Uterus (tissue), 4 donors: ENCODE data around the gene PSPC1. TPM values are rescaled to one million over a fixed set of nuclear protein-coding genes. Genes with fewer than 3 reads are reported as not detected.
"Not testable (repeated sequence)": the region's sequence is repeated elsewhere in the genome, so short reads cannot be mapped to it uniquely, and the experiment has no call there.

Source experiments
- DNase-seq, 2 donors: peaks; one replicate each; pipeline ENCODE4 v3.0.0-alpha.2; 2019 to 2020
- H3K27ac ChIP-seq, 2 donors: fragments of 200-600 bp; sonication (generic); 1 replicate in 1 of 2; 2 replicates in 1 of 2; pipeline ENCODE4 v1.5.1; 2016 to 2018
- H3K27me3 ChIP-seq, 2 donors: fragments of 200-600 bp; sonication (generic); one replicate each; pipeline ENCODE4 v1.5.1; 2018 to 2019; ENCODE audit warnings: control low read depth in 1 of 2
- H3K36me3 ChIP-seq, 2 donors: fragments of 200-600 bp; sonication (generic); one replicate each; pipeline ENCODE4 v1.5.1; 2019; ENCODE audit warnings: control low read depth in 1 of 2
- H3K4me1 ChIP-seq, 2 donors: fragments of 200-600 bp; sonication (generic); one replicate each; pipeline ENCODE4 v1.5.1; 2018 to 2019; ENCODE audit warnings: control low read depth in 1 of 2
- H3K4me3 ChIP-seq, 2 donors: fragments of 200-600 bp; sonication (generic); 1 replicate in 1 of 2; 2 replicates in 1 of 2; pipeline ENCODE4 v1.5.1; 2018 to 2019; ENCODE audit warnings: mild to moderate bottlenecking in 1 of 2
- H3K9me3 ChIP-seq, 2 donors: fragments of 200-600 bp; sonication (generic); one replicate each; pipeline ENCODE4 v1.5.1; 2019; ENCODE audit warnings: control low read depth in 1 of 2
- CTCF ChIP-seq, 4 experiments: fragments of 200-600 bp in 2 of 4; fragments of 450-650 bp in 2 of 4; sonication (generic) in 2 of 4; IDR thresholded peaks; one replicate each; pipeline ENCODE4 v1.5.1; 2016 to 2019; ENCODE audit warnings: antibody characterized with exemption in 4 of 4, mild to moderate bottlenecking in 2 of 4, moderate library complexity in 1 of 4
- POLR2A ChIP-seq, 2 donors: fragments of 450-650 bp; IDR thresholded peaks; one replicate each; pipeline ENCODE4 v1.6.1; 2016; ENCODE audit warnings: antibody characterized with exemption in 2 of 2, mild to moderate bottlenecking in 1 of 2, moderate library complexity in 1 of 2
- intact Hi-C: fragments of 100-400 bp; cut with DNase I; formaldehyde crosslinking; loops from one replicate; pipeline ENCODE4 v1.15.1; 2023; ENCODE audit warnings: low total_unique reads
- total RNA-seq, 4 donors: library from RNA; depleted of rRNA in 3 of 4; stranded (reverse); fragments of >200 nt in 3 of 4; gene quantifications; one replicate each; pipeline versions ENCODE4 v1.1.0 to v1.2.4, GENCODE V29; 2014 to 2023
- donor health status: DM: yes; HTN: yes; CAD: no.

PSPC1 gene
- total RNA-seq, 4 donors from 2014 or later = 58.8 to 110 (median 75.5) TPM

GRCh38 chr13:19725320-19725719 lies 57.4 kb downstream of the PSPC1 start:
- intact Hi-C loops = no loop called here
- no peaks in the 10 kb centered on the region for H3K36me3 ChIP-seq
- TF ChIP-seq POLR2A (IDR thresholded peaks at IDR 0.05) = no peak
- TF ChIP-seq CTCF (IDR thresholded peaks at IDR 0.05) = no peak

GRCh38 chr13:19720039-19720438 lies 62.7 kb downstream of the PSPC1 start:
- no peaks in the 10 kb centered on the region for H3K27me3 ChIP-seq
- no peaks in the 10 kb centered on the region for H3K4me1 ChIP-seq
- no peak for DNase-seq
- H3K36me3 ChIP-seq = no peaks in the 10 kb centered on the region
- H3K27ac ChIP-seq = no peak overlapping the region
- TF ChIP-seq POLR2A (IDR thresholded peaks at IDR 0.05) (no peak), CTCF (IDR thresholded peaks at IDR 0.05) (no peak)
- H3K4me3 ChIP-seq = no peak overlapping the region
- H3K9me3 ChIP-seq = no peaks in the 10 kb centered on the region
- intact Hi-C loops = no loop called here

More at GRCh38 chr13:19725320-19725719, 57.4 kb downstream of the PSPC1 start:
- no peak for DNase-seq
- H3K27me3 ChIP-seq = no peaks in the 10 kb centered on the region
- H3K27ac ChIP-seq = no peak overlapping the region
- H3K9me3 ChIP-seq = no peaks in the 10 kb centered on the region
- H3K4me1 ChIP-seq = no peaks in the 10 kb centered on the region
- H3K4me3 ChIP-seq = no peak overlapping the region

GRCh38 chr13:19713186-19713965 lies 69.4 kb downstream of the PSPC1 start:
- H3K9me3 ChIP-seq = no peaks in the 10 kb centered on the region
- no peak for DNase-seq
- H3K4me3 ChIP-seq = no peak overlapping the region
- no peaks in the 10 kb centered on the region for H3K27me3 ChIP-seq
- H3K4me1 ChIP-seq = no peaks in the 10 kb centered on the region
- H3K27ac ChIP-seq = no peak overlapping the region
- TF ChIP-seq CTCF (IDR thresholded peaks at IDR 0.05) (no peak), POLR2A (IDR thresholded peaks at IDR 0.05) (no peak)
- intact Hi-C loops = no loop called here
- no peaks in the 10 kb centered on the region for H3K36me3 ChIP-seq

- DNase-seq, H3K36me3 ChIP-seq, H3K9me3 ChIP-seq, H3K27me3 ChIP-seq, H3K4me1 ChIP-seq, H3K4me3 ChIP-seq, H3K27ac ChIP-seq, intact Hi-C loops: not testable (repeated sequence)
Observed at GRCh38 chr13:19709782-19710181, 73.0 kb downstream of the PSPC1 start.

GRCh38 chr13:19709039-19709438 lies 73.7 kb downstream of the PSPC1 start:
- H3K4me3 ChIP-seq, H3K36me3 ChIP-seq, intact Hi-C loops, H3K27ac ChIP-seq, DNase-seq, H3K9me3 ChIP-seq, H3K27me3 ChIP-seq, H3K4me1 ChIP-seq: not testable (repeated sequence)

- H3K27me3 ChIP-seq, DNase-seq, H3K27ac ChIP-seq, intact Hi-C loops, H3K4me3 ChIP-seq, H3K36me3 ChIP-seq, H3K4me1 ChIP-seq, H3K9me3 ChIP-seq: not testable (repeated sequence)
Observed at GRCh38 chr13:19704256-19704655, 78.5 kb downstream of the PSPC1 start.

GRCh38 chr13:19701619-19702018 lies 81.1 kb downstream of the PSPC1 start:
- DNase-seq, H3K4me1 ChIP-seq, H3K9me3 ChIP-seq, H3K4me3 ChIP-seq, H3K27me3 ChIP-seq, intact Hi-C loops, H3K36me3 ChIP-seq, H3K27ac ChIP-seq: not testable (repeated sequence)

GRCh38 chr13:19700963-19701362 lies 81.8 kb downstream of the PSPC1 start:
- DNase-seq, H3K4me1 ChIP-seq, H3K4me3 ChIP-seq, H3K27ac ChIP-seq, H3K36me3 ChIP-seq, intact Hi-C loops, H3K9me3 ChIP-seq, H3K27me3 ChIP-seq: not testable (repeated sequence)
